OCI-LY1 (cell line): ENCODE measurements around the gene PLCG2.

Experiments used
- H2AFZ ChIP-seq: fragments of 200-600 bp; sonication (generic), shearing (Covaris generic); 2 replicates; pipeline ENCODE4 v1.6.0; 2014; ENCODE audit warnings: antibody characterized with exemption, mild to moderate bottlenecking, low read length
- H3F3A ChIP-seq: fragments of 200-600 bp; sonication (generic), shearing (Covaris generic); 2 replicates; pipeline ENCODE4 v1.6.0; 2014; ENCODE audit warnings: mild to moderate bottlenecking, antibody characterized with exemption, low read length, moderate library complexity; ENCODE audit not compliant: insufficient read depth
- H3K27ac ChIP-seq: fragments of 200-600 bp; sonication (generic); 2 replicates; pipeline ENCODE4 v1.5.1; 2014; ENCODE audit warnings: low read length, mixed run types, mild to moderate bottlenecking, low read depth; ENCODE audit not compliant: poor library complexity, severe bottlenecking
- H3K27me3 ChIP-seq: fragments of 200-600 bp; sonication (generic); 2 replicates; pipeline ENCODE4 v1.6.0; 2014; ENCODE audit warnings: antibody characterized with exemption, mild to moderate bottlenecking, low read length, moderate library complexity; ENCODE audit not compliant: insufficient read depth
- H3K36me3 ChIP-seq: fragments of 200-600 bp; sonication (generic); 2 replicates; pipeline ENCODE4 v1.6.1; 2014; ENCODE audit warnings: mild to moderate bottlenecking, antibody characterized with exemption, low read length, moderate library complexity, mixed read lengths; ENCODE audit not compliant: insufficient read depth
- H3K4me1 ChIP-seq: fragments of 200-600 bp; sonication (generic); 2 replicates; pipeline ENCODE4 v1.5.1; 2014; ENCODE audit warnings: mild to moderate bottlenecking, low read length, moderate library complexity; ENCODE audit not compliant: insufficient read depth, severe bottlenecking
- H3K4me2 ChIP-seq: fragments of 200-600 bp; sonication (generic), shearing (Covaris generic); 2 replicates; pipeline ENCODE4 v1.6.1; 2014; ENCODE audit warnings: low read length
- H3K4me3 ChIP-seq: fragments of 200-600 bp; sonication (generic); 2 replicates; pipeline ENCODE4 v1.5.1; 2014; ENCODE audit warnings: low read length, low read depth, mild to moderate bottlenecking, mixed read lengths; ENCODE audit not compliant: poor library complexity, severe bottlenecking
- H3K79me2 ChIP-seq: fragments of 200-600 bp; shearing (Covaris generic); 2 replicates; pipeline ENCODE4 v1.6.1; 2016; ENCODE audit warnings: mixed run types, low read length, mixed read lengths; ENCODE audit not compliant: insufficient read depth
- H3K9ac ChIP-seq: fragments of 200-600 bp; sonication (generic), shearing (Covaris generic); 2 replicates; pipeline ENCODE4 v1.6.1; 2014; ENCODE audit warnings: mild to moderate bottlenecking, low read length, mixed read lengths
- H3K9me2 ChIP-seq: fragments of 200-600 bp; sonication (generic), shearing (Covaris generic); 2 replicates; pipeline ENCODE4 v1.6.1; 2014; ENCODE audit warnings: low read depth, mild to moderate bottlenecking, low read length, mixed read lengths
- H3K9me3 ChIP-seq: fragments of 200-600 bp; shearing (Covaris generic); 2 replicates; pipeline ENCODE4 v1.6.1; 2014; ENCODE audit warnings: low read length, mixed read lengths
- H4K20me1 ChIP-seq: fragments of 200-600 bp; sonication (generic), shearing (Covaris generic); 2 replicates; pipeline ENCODE4 v1.6.0; 2016; ENCODE audit warnings: mild to moderate bottlenecking, low read length; ENCODE audit not compliant: insufficient read depth
- EZH2 ChIP-seq: fragments of 200-600 bp; sonication (generic), shearing (Covaris generic); IDR thresholded peaks from 2 replicates; pipeline ENCODE4 v1.8.0; 2017; ENCODE audit warnings: borderline replicate concordance, mixed run types, mild to moderate bottlenecking, antibody characterized with exemption, low read length, moderate library complexity, mixed read lengths
- TF ChIP-seq, protein P1 (sequence below): fragments of 200-600 bp; sonication (generic), shearing (Covaris generic); IDR thresholded peaks from 2 replicates; pipeline ENCODE4 v1.5.1; 2017; ENCODE audit warnings: mild to moderate bottlenecking, antibody characterized with exemption, low read length, moderate library complexity, mixed read lengths

PLCG2 gene

DNA sequence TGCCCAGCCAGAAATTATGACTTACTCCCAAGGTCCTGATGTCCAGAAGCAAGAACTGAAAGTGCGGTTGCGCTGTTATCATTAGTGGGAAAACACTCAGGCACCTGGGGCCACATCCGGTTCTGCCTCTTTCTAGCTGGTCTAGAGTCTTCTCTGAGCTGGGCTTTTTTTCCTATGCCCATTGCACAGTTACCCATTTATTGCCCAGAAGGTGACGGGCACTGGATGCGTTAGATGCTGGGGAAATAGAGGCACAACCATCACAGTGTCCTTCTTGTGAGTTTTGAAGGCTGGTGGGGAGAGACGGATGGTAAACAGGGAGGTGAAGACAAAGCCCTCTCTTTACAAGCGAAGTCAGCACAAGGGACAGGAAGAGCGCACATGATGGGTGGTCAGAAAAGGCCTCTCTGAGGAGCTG lies 37.7 kb downstream of the PLCG2 start:
- peaks cover 38% of the 10 kb centered on the region for H3K79me2 ChIP-seq

DNA sequence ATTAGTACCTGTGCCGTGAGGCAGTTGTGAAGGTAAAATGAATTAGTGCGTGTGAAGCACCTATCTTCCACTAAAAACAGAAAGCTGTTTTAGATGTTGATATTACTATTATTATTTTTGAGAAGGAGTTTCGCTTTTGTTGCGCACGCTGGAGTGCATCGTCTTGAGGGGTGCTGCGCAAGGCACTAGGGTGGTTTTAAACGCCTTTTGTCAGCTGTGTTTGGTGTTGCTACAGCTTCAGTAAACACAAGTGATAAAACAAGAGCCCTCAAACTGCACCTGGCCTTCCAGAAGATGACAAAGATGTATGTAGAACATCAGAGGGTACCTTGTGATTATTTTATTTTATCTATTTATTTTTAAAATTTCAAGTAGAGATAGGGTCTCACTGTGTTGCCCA lies 38.2 kb downstream of the PLCG2 start:
- peak overlapping the region; percentile 99 for H3K27ac ChIP-seq

More for the DNA sequence above, 37.7 kb downstream of the PLCG2 start:
- Histone ChIP-seq H3K9ac (peak overlapping the region; percentile 61), H3K4me1 (peaks cover 89% of the 10 kb centered on the region), H3K27ac (peak overlapping the region; percentile 99), H4K20me1 (no peaks in the 10 kb centered on the region), H3K9me2 (no peaks in the 10 kb centered on the region), H3K4me2 (peak overlapping the region; percentile 73), H3F3A (peaks cover 29% of the 10 kb centered on the region; the same call in 1 of the 2 replicates), H3K36me3 (peaks cover 4% of the 10 kb centered on the region; the same call in 1 of the 2 replicates), H3K4me3 (peak overlapping the region; percentile 49), H3K27me3 (no peaks in the 10 kb centered on the region), H2AFZ (no peak overlapping the region), H3K9me3 (no peaks in the 10 kb centered on the region)
- TF ChIP-seq EZH2, result no peak
- TF ChIP-seq, protein P1, sequence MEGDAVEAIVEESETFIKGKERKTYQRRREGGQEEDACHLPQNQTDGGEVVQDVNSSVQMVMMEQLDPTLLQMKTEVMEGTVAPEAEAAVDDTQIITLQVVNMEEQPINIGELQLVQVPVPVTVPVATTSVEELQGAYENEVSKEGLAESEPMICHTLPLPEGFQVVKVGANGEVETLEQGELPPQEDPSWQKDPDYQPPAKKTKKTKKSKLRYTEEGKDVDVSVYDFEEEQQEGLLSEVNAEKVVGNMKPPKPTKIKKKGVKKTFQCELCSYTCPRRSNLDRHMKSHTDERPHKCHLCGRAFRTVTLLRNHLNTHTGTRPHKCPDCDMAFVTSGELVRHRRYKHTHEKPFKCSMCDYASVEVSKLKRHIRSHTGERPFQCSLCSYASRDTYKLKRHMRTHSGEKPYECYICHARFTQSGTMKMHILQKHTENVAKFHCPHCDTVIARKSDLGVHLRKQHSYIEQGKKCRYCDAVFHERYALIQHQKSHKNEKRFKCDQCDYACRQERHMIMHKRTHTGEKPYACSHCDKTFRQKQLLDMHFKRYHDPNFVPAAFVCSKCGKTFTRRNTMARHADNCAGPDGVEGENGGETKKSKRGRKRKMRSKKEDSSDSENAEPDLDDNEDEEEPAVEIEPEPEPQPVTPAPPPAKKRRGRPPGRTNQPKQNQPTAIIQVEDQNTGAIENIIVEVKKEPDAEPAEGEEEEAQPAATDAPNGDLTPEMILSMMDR, result no peak

DNA sequence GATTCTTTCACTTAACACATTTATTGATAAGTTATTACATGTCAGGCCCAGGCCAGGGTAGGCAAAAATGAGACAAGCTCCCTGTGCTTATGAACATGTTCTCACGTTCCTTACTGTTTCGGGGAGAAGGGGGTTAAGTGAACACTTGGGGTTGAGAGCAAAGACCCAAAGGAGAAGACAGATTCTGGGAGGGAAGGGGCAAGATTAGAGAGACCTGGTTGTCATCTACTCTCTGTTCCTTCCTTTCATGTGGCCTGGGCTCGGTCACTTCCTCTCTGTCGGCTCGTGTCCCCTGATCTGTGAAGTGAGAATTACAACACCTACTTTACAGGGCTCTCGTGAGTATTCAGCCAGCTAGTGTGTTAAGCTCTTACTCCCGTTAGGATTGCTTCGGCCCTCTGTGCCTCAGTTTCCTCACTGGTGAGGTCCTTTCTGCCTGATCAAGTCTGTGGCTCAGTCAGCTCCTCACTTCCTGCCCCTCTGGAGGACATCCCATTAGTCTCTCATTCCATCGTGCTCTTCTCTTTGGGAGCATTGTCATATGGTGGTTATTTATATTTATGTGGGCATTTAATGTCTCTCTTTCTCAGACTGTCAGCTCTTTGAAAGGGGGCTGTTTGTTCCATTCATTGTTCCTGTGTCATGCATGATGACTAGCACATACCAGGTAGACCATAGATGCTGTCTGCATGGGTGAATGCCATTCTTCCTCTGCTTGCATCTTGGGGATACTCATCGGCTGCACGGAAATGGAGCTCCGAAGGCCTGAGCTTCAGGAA lies 38.9 kb downstream of the PLCG2 start:
- Histone ChIP-seq H4K20me1 (no peaks in the 10 kb centered on the region), H3K9me3 (no peaks in the 10 kb centered on the region), H3K4me3 (peak overlapping the region; percentile 45), H2AFZ (no peak overlapping the region), H3K36me3 (peaks cover 4% of the 10 kb centered on the region; the same call in 1 of the 2 replicates), H3K4me1 (peaks cover 100% of the 10 kb centered on the region), H3K9me2 (no peaks in the 10 kb centered on the region), H3K4me2 (peak overlapping the region; percentile 73), H3F3A (peaks cover 29% of the 10 kb centered on the region; the same call in 1 of the 2 replicates), H3K9ac (peak overlapping the region; percentile 61), H3K27me3 (no peaks in the 10 kb centered on the region), H3K79me2 (peaks cover 43% of the 10 kb centered on the region), H3K27ac (peak overlapping the region; percentile 99)
- TF ChIP-seq, protein P1, result no peak
- TF ChIP-seq EZH2, result no peak

More for the DNA sequence above, 38.2 kb downstream of the PLCG2 start:
- H4K20me1 ChIP-seq, result no peaks in the 10 kb centered on the region
- H3K4me2 ChIP-seq, result peak overlapping the region; percentile 73
- peaks cover 29% of the 10 kb centered on the region; the same call in 1 of the 2 replicates for H3F3A ChIP-seq
- peaks cover 4% of the 10 kb centered on the region; the same call in 1 of the 2 replicates for H3K36me3 ChIP-seq
- TF ChIP-seq EZH2, result no peak
- TF ChIP-seq, protein P1, result no peak
- peak overlapping the region; percentile 49 for H3K4me3 ChIP-seq
- no peak overlapping the region for H2AFZ ChIP-seq
- peaks cover 94% of the 10 kb centered on the region for H3K4me1 ChIP-seq
- H3K79me2 ChIP-seq, result peaks cover 43% of the 10 kb centered on the region
- H3K9me2 ChIP-seq, result no peaks in the 10 kb centered on the region
- H3K9me3 ChIP-seq, result no peaks in the 10 kb centered on the region
- H3K27me3 ChIP-seq, result no peaks in the 10 kb centered on the region
- peak overlapping the region; percentile 61 for H3K9ac ChIP-seq
